ENCODE data around the gene NOL4L. TPM values are rescaled to one million over a fixed set of nuclear protein-coding genes. Genes with fewer than 3 reads are reported as not detected.

NOL4L gene
- total RNA-seq, 1 donor from 2014 or later: 11.9 TPM

DNA sequence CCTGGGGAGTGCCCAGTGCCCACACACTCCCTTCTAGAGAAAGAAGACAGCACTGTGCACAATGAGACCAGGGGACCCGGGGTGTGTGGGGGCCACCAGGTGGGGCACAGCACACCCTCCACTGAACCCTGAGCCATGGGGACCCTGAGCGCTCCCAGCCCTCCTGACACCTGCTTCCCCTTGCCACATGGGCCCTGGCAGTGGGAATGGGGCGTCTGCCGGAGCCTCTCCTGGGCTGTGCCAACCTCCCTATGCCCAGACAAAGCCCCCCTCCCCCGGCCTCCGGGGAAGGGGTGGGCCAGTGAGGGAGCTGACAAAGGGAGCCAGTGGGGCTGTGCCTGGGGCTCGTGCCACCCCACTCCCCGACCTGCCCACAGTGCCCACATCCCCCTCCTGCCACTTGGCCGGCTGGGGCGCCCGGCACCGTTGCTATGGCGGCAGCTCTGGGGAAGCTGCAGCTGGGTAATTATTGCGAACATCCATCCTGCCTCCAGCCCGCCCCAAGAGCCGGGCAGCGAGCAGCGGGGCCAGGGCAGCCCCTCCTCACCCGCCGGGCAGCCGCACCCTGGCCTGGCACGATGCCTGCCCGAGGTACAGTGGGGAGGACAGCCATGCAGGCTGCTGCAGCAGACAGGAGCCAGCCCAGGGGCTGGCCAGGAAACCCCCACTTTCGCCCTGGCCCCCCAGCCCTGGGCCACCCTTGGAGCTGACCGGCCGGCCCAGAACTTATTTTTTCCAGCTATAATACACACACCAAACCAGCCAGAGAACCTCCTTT is 41.9 kb upstream of the NOL4L start:
- H3K4me3 ChIP-seq: no peak overlapping the region
- H3K9ac ChIP-seq: no peak overlapping the region
- no peak for DNase-seq (ENCODE audit: low spot score)
- Mint-ChIP-seq H3K4me1 (peaks cover 46% of the 10 kb centered on the region), H3K27me3 (ENCODE audit: insufficient read depth, low read depth) (peaks cover 6% of the 10 kb centered on the region), H3K9me3 (no peaks in the 10 kb centered on the region), H3K36me3 (no peaks in the 10 kb centered on the region), H3K27ac (peak overlapping the region; percentile 79), H3K4me3 (no peak overlapping the region)
- peak overlapping the region; percentile 53 for H3K4me2 ChIP-seq
- H4K20me1 ChIP-seq (ENCODE audit: low read depth): no peaks in the 10 kb centered on the region
- H3K9me3 ChIP-seq (ENCODE audit: low read depth): no peaks in the 10 kb centered on the region
- H2AFZ ChIP-seq (replicated peaks): peak overlapping the region; percentile 55
- H3K27me3 ChIP-seq: no peaks in the 10 kb centered on the region
- no peak for TF ChIP-seq EZH2phosphoT487 (IDR thresholded peaks at IDR 0.05)
- peaks cover 20% of the 10 kb centered on the region for H3K4me1 ChIP-seq
- peaks cover 29% of the 10 kb centered on the region for H3F3A ChIP-seq (ENCODE audit: low read depth)
- no peaks in the 10 kb centered on the region for H3K36me3 ChIP-seq
- no peak overlapping the region for H3K27ac ChIP-seq
- H3K79me2 ChIP-seq (ENCODE audit: low read depth): no peaks in the 10 kb centered on the region

DNA sequence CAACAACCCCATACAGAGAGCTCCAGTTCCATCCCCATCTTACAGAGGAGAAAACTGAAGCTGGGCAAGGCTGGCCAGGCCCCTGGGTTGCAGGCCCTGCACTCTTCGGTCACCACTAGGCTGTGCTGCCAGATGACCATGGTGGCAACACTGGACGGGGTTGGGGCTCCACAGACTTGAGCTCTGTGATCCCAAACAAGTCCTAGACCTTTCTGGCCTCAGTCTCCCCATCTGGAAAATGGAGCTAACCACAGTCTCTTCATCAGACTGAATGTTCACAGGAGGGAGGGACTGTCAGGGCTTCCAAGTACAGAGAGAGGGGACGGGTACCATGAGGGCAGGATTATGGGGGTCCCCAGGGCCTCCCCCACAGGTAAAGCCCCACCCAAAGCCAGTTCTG is 41.3 kb upstream of the NOL4L start:
- Mint-ChIP-seq H3K9me3 (no peaks in the 10 kb centered on the region), H3K4me1 (peaks cover 42% of the 10 kb centered on the region), H3K27me3 (ENCODE audit: insufficient read depth, low read depth) (peaks cover 9% of the 10 kb centered on the region), H3K36me3 (no peaks in the 10 kb centered on the region), H3K27ac (no peak overlapping the region), H3K4me3 (no peak overlapping the region)
- Histone ChIP-seq H3K9me3 (ENCODE audit: low read depth) (no peaks in the 10 kb centered on the region), H2AFZ (replicated peaks) (no peak overlapping the region), H3K36me3 (no peaks in the 10 kb centered on the region), H3K4me3 (no peak overlapping the region), H3K4me1 (peaks cover 15% of the 10 kb centered on the region), H4K20me1 (ENCODE audit: low read depth) (no peaks in the 10 kb centered on the region), H3K27me3 (no peaks in the 10 kb centered on the region), H3K9ac (no peak overlapping the region), H3K4me2 (no peak overlapping the region), H3F3A (ENCODE audit: low read depth) (peaks cover 32% of the 10 kb centered on the region), H3K79me2 (ENCODE audit: low read depth) (no peaks in the 10 kb centered on the region), H3K27ac (no peak overlapping the region)
- TF ChIP-seq EZH2phosphoT487 (IDR thresholded peaks at IDR 0.05) (no peak), EZH2 (IDR thresholded peaks at IDR 0.05) (no peak)
- TF ChIP-seq, protein P1, sequence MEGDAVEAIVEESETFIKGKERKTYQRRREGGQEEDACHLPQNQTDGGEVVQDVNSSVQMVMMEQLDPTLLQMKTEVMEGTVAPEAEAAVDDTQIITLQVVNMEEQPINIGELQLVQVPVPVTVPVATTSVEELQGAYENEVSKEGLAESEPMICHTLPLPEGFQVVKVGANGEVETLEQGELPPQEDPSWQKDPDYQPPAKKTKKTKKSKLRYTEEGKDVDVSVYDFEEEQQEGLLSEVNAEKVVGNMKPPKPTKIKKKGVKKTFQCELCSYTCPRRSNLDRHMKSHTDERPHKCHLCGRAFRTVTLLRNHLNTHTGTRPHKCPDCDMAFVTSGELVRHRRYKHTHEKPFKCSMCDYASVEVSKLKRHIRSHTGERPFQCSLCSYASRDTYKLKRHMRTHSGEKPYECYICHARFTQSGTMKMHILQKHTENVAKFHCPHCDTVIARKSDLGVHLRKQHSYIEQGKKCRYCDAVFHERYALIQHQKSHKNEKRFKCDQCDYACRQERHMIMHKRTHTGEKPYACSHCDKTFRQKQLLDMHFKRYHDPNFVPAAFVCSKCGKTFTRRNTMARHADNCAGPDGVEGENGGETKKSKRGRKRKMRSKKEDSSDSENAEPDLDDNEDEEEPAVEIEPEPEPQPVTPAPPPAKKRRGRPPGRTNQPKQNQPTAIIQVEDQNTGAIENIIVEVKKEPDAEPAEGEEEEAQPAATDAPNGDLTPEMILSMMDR (IDR thresholded peaks at IDR 0.05): no peak
- DNase-seq (ENCODE audit: low spot score): no peak

DNA sequence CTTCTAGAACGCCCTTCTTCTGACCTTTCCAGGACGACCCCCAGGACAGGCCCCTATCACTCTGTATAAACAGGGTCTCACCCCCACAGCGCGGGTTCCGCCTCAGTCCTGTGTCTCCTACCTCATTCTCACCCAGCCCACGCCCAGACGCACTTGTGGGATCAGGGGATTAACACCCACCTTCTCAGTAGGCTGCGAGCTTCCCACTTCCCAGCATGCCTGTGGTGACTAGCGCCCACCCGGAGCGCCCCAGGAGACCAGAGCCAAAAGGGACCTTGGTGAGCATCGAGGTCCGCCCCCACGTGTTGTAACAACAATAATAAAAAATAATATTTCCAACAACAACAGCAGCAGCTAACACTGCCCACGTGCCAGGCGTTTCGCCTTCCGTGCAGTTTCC is 40.9 kb upstream of the NOL4L start:
- H3K27me3 Mint-ChIP-seq (ENCODE audit: insufficient read depth, low read depth): peaks cover 9% of the 10 kb centered on the region
- no peak overlapping the region for H3K4me3 Mint-ChIP-seq

More for the DNA sequence above, 40.9 kb upstream of the NOL4L start:
- Histone ChIP-seq H3K27me3 (no peaks in the 10 kb centered on the region), H3K4me1 (peaks cover 15% of the 10 kb centered on the region), H4K20me1 (ENCODE audit: low read depth) (no peaks in the 10 kb centered on the region), H3K27ac (no peak overlapping the region), H2AFZ (replicated peaks) (no peak overlapping the region), H3K9me3 (ENCODE audit: low read depth) (no peaks in the 10 kb centered on the region), H3K4me3 (no peak overlapping the region), H3K4me2 (no peak overlapping the region), H3F3A (ENCODE audit: low read depth) (peaks cover 32% of the 10 kb centered on the region), H3K9ac (no peak overlapping the region), H3K79me2 (ENCODE audit: low read depth) (no peaks in the 10 kb centered on the region), H3K36me3 (no peaks in the 10 kb centered on the region)
- DNase-seq (ENCODE audit: low spot score): no peak
- Mint-ChIP-seq H3K27ac (peak overlapping the region; percentile 81), H3K4me1 (peaks cover 40% of the 10 kb centered on the region), H3K36me3 (no peaks in the 10 kb centered on the region), H3K9me3 (no peaks in the 10 kb centered on the region)
- TF ChIP-seq, protein P1 (IDR thresholded peaks at IDR 0.05): no peak
- TF ChIP-seq EZH2 (IDR thresholded peaks at IDR 0.05): no peak
- no peak for TF ChIP-seq EZH2phosphoT487 (IDR thresholded peaks at IDR 0.05)

Measured in neural progenitor cell (in vitro differentiated cells).